ENCODE measurements around the gene ZSWIM5.

DNA sequence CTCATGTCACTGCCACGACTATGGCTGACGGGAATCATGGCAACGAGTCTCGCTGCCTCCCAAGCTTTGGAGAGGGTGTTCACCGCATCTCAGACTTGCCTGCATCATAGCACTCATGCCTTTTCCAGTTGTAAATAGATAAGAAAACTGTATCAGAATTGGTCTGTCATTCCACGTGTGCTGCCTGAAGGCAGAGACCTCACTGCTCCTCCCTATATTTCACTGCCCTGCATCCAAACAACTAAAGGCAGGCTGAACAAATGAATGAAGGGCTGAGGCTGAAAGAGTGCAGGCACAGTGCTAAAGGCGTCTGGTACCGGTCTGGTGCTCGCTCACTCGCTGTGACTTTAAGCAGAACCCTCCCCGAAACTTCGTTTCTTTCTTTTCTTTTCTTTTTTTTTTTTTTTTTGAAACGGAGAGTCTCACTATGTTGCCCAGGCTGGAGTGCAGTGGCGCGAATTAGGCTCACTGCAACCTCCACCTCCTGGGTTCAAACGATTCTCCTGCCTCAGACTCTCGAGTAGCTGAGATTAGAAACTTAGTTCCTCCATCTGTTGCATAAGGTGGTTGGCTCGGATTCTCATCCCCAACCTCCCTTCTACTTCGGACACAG lies 220.6 kb downstream of the ZSWIM5 start:
- TF ChIP-seq, protein P1, sequence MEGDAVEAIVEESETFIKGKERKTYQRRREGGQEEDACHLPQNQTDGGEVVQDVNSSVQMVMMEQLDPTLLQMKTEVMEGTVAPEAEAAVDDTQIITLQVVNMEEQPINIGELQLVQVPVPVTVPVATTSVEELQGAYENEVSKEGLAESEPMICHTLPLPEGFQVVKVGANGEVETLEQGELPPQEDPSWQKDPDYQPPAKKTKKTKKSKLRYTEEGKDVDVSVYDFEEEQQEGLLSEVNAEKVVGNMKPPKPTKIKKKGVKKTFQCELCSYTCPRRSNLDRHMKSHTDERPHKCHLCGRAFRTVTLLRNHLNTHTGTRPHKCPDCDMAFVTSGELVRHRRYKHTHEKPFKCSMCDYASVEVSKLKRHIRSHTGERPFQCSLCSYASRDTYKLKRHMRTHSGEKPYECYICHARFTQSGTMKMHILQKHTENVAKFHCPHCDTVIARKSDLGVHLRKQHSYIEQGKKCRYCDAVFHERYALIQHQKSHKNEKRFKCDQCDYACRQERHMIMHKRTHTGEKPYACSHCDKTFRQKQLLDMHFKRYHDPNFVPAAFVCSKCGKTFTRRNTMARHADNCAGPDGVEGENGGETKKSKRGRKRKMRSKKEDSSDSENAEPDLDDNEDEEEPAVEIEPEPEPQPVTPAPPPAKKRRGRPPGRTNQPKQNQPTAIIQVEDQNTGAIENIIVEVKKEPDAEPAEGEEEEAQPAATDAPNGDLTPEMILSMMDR (IDR thresholded peaks at IDR 0.05; ENCODE audit: insufficient read depth, low read length): no peak
- no peak for TF ChIP-seq SPI1 (IDR thresholded peaks at IDR 0.05; ENCODE audit: borderline replicate concordance, low read depth)
- TF ChIP-seq GABPA (IDR thresholded peaks at IDR 0.05; ENCODE audit: low read depth): no peak
- no peak for TF ChIP-seq POLR2AphosphoS5 (IDR thresholded peaks at IDR 0.05; ENCODE audit: low read depth)
